HG02970 (cell line): ENCODE measurements around the gene FGD2.
"Not testable (repeated sequence)": the region's sequence is repeated elsewhere in the genome, so short reads cannot be mapped to it uniquely, and the experiment has no call there.

Experiments
- ATAC-seq: cut with Tn5 transposase; IDR thresholded peaks from one replicate; pipeline ENCODE4 v1.9.1; 2021; ENCODE audit warnings: mild to moderate bottlenecking, moderate library complexity, moderate number of reproducible peaks; ENCODE audit not compliant: unreplicated experiment, low FRiP score

Gene FGD2

DNA sequence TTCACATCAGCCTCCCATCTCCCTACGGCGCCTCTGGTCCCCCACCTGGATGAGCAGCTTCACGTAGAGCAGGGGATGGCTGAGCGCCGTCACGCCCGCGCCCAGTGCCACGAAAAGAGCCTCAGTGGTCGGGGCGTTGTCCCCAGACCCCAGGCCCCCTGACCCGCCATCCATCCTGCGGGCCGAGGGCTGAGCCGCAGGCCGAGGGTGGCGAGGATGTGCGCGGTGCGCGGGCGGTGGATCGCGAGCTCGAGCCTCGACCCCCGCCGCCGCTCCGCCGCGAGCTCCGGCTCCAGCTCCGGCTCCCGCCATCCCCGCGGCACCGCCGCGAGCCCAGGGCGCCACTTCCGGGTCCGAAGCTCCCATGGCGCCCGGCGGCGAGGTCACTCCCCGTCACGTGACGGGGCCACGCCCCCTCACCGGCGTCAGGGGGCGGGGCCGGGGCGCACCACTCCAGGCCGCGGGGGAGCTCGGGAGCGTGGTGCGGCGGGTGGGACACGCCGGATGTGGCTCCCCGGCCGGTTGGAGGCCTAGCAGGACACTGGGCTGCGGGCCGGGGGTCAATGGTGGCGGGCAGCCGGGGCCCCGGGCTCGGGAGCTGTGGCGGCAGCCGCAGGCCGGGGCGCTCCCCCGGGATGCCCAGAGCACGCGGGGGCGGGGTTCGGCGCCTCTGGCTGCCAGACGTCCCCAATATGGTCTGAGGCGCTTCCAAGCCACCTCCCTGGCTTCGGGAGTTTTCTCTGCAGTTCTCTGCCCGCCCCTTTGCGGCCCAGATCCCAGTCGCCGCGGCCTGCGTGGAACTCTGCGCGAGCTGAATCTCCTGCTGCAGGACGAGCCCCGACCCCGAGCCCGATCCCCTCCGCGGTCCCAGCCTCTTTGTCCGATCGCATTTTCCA lies 19.4 kb upstream of the FGD2 start, which contains the start of gene MTCH1:
TSS of gene MTCH1 (minus strand) at position 389 of the 896 bp plus-strand sequence. CDS start at position 366, 23 bp downstream.
- ATAC-seq: peak; percentile 81

DNA sequence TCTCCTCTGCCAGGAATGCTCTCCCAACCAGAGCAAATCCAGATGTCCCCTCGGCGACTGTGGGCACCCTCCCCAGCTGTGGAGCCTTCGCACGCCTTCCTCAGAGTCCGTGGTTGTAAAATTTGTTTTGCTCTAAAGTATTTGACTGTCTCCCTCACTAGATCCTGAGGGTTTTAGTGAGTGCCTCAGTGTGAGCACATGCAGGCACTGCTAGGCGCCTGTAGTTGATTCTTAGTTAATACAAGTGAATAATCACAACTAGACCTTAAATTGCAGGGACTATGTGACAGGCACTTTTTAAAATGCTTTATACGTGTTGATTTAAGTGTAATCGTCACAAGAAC lies 18.8 kb upstream of the FGD2 start:
- no peak for ATAC-seq

DNA sequence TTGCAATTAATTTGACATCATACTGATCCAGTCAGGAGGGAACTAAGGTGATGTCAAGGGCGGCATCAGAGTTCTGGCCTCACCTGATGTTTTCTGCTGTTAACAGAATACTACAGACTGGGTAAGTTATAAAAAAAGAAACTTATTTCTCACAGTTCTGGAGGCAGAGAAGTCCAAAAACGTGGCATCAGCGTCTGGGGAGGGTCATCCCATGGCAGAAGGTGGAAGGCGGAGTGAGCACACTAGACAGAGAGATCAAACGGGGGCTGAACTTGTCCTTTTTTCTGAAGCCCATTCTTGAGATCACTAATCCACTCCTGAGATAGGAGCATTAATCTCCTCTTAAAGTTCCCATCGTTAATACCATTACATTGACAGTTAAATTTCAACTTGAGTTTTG lies 16.2 kb upstream of the FGD2 start:
- ATAC-seq: no peak

GRCh38 chr6:36990401-36990800 lies 15.1 kb upstream of the FGD2 start:
- not testable (repeated sequence) for ATAC-seq

GRCh38 chr6:36997811-36998722 lies 7.4 kb upstream of the FGD2 start:
- ATAC-seq: no peak

DNA sequence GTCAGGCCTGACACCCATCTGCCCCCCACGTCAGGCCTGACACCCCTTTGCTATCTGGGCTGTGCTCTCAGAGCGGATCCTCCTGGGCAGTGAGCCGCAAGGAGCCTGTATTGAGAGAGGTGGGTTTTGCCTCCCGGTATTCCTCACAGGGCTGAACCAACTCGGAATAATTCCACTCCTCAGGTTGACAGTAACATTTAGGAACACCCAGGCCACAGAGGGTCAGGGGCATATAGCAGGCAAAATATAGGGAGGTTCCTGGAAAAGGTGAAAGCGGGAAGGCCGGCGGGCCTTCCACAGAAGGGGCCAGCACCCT lies 6.8 kb upstream of the FGD2 start:
- no peak for ATAC-seq

DNA sequence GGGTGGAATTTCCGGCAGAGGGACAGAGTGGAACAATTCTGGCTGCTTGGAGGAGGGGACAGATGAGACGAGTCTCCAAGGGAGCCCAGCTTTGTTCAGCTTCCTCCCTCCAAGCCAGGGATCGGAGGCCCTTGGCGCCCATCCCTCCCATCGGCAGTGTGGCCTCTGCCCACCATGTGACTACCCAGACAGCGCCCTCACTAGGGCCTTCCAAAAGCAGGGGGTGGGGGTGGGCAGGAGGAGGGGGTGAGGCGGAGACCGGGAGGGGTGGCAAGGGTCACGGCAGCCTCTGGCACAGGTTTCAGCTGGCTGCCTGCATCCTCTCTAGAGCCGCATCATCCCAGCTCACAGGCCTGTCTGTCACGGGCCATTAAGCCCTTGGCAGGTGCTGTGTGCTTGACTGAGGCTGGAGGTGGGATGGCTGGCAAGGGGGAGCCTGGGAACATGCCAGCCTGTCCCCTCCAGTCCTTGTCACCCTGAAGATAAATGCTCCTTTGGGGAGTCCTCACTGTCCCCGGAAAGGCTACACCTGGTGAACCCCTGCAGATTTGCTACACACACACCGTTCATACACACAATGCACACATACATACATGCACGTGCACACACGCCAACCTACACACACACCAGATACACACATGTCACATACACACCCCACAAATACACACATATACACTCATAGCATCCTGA lies 6.2 kb upstream of the FGD2 start:
- ATAC-seq: no peak

- ATAC-seq: no peak
These were observed 5.7 kb upstream of the FGD2 start for GRCh38 chr6:36999751-37000125.

GRCh38 chr6:37004044-37004980 lies 1.1 kb upstream of the FGD2 start:
- ATAC-seq: no peak

DNA sequence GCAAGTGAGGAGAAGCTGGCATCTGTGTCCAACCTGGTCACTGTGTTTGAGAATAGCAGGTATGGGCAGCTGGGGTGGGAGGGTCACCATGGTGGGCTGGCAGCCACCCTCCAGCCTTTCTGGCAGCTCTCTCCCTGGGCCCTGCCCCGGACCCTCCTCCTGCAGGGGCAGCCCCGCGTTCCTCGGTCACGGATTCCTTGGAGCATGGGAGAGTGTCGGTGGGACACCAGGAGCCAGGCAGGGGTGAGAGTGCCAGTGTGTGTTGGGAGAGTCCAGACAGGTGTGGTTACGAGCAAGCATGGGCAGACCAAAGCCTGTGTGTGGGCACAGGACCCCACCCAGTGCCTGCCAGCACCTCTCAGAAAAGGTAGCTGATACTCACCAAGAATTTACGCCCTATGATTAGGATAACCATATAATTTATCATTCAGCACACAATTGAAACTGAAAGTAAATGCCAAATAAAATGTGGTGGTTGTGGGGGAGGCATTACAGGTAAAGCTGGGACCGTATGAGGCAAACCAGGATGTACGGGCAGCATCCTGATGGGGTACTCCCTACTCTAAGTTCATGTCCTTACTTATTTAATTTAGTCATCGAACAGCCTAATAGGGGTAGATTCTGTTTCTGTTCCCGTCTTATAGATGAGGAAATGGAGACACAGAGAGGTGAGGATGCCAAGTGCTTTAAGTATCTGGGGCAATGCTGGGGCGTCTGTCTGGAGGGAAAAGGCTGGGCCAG lies 542 bp downstream of the FGD2 start:
- ATAC-seq: peak; percentile 11

GRCh38 chr6:37006793-37007339 lies 1.4 kb downstream of the FGD2 start:
- no peak for ATAC-seq

GRCh38 chr6:37007340-37008043 lies 2.0 kb downstream of the FGD2 start:
- no peak for ATAC-seq

DNA sequence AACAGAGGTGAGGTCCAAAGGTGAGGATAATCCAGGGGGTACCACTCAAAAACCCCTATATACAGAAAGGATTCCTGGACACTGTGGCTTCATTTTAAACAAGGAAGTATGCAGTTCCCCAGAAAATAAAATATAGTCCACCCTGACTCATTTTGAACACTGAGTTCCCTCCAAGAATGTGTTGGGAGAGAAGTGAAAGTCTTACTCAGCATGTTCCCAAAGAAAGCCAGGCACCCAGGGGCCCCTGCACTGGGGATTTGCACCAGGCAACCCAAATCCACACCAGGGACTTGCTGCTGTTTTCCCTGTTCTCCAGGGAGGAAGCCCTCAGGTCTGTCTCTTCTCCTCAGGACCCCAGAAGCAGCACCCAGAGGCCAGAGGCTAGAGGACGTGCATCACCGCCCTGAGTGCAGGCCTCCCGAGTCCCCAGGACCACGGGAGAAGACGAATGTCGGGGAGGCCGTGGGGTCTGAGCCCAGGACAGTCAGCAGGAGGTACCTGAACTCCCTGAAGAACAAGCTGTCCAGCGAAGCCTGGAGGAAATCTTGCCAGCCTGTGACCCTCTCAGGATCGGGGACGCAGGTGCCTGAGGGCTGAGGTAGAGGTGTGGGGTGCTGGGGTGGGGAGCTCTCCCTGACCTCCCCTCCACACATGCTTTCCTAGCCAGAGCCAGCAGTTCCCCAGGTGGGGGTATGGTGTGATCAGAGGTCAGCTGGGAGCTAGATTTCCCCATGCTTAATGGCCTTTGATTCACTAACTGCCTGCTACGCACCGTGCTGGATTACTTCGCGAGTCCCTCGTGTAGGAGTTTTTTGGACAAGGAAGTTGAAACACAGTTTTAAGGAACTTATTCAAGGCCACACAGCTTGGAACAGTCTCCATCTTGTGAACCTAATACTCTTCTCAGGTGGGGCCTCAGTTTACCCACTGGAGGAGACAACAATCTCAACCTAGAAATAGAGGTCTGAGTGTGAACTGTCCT lies 3.3 kb downstream of the FGD2 start:
- no peak for ATAC-seq

DNA sequence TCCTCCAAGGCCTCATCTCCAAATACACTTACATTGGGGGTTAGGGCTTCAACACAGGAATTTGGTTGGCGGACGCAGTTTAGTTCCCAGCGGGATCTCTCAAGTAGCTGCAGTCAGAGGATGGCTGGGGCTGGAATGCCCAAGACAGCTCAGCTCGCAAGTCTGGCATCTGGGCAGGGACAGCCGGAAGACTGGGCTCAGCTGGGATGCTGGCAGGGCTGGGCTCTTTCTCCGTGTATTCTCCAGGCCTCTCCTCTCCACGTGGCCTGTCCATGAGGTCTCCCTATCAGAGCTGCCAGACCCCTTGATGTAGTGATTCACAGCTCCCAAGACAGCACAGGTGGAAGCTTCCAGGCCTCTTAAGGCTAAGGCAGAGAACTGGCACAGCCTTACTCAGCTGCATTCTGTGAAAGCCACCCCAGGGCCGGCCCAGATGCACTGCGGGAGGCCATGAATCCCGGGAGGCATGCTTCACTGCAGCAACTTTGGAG lies 5.0 kb downstream of the FGD2 start:
- ATAC-seq: no peak

DNA sequence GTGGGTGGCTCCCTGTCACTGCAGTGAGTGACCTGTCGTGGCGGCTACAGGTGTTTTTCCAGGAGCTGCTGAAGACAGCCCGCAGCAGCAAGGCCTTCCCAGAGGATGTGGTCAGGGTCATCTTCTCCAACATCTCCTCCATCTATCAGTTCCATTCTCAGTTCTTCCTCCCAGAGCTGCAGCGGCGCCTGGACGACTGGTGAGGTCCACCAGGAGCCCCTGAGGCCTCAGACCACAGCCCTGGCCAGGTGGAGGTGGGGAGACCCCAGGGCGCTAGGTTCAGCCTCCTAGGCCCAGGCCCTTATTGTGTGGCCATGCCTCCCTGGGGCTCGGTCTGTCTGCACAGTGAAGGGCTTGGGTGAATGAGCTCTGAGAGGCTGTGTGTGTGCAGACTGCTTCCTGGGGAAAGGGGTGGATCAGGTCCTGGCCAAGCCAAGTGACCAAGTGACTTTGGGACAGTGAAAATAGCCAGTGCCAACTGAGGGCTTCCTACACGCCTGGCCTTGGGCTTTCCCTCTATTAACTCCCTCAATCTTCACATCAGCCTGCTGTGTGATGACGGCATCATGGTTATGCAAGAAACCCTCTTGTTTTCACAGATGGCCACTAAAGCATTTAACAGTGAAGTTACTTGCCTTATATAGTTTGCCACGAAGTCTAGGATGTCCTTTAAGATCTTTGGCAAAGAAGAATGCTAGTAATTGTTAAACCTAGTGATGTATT lies 6.4 kb downstream of the FGD2 start:
- no peak for ATAC-seq
